Germinal center (tissue), 1 donor: ENCODE results near the gene FAT3.

Source experiments
- DNase-seq: peaks from one replicate; pipeline ENCODE4 v3.0.0; 2012; ENCODE audit warnings: mixed read lengths, low spot score

The FAT3 gene

DNA sequence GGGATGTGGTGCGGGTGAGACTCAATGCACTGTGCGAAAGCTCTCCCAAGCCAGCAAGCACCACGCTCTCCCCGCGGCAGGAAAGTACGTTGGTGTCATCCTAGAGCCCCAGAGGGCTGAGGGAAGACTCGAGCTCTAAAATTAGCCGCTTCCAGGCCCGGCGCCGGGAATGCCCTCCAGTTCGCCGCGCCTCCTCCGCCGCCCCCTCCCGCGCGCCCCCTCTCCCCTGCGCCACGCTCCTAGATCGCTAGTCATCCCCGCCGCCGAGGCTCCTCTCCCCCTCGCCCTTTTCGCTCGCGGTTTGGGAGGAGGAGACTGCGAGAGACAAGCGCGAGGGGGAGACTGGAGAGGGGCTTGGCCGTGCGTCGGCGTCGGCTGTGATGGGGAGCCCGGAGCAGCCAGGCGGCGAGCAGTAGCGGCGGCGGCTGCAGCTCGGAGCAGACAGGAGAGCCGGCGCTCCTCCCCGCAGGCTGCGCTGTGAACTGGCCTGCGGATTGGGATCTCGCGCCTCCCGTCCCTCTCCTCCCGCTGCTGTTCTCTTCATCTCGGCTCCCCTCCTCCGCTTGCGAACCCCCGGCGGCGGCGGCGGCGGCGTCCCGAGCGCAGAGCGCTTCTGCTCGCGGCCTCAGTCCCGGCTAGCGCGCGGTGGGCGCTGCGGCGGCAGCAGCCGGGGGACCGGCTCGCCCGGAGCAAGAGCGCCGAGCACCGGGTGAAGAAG is at the start of gene FAT3:
Gene FAT3 (plus strand): TSS at position 412 of the 718 bp plus-strand sequence. CDS start 127,295 bp downstream, outside the sequence.
- DNase-seq, result no peak

DNA sequence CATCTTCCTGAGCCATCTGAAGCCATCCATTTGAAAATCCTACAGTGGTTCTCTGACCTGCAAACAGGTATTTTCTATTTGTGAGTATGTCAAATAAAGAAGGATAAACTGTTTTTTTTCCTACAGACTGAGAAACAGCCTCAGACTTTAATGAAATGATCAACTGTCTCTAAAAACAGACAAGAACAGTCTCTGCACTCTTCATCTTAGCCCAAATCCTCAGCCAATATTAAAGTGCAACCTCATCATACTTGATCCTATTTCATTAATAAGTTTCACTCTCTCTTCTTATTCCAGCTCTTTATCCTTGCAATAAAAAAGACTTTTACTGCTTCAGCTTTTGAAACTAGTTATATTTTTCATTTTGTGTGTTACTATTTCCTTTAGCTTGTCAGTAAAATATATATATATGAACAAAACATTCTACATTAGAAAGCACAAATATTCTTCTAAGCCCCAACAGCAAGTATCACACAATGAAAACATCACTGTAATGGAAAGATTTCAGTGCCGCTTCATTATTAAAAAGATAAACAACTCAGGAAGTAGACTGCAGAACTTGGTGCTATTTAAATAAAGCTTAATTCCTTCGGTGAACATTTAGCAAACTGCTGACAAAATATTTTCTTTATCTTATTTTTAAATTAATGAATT is 45.5 kb upstream of the FAT3 start:
- no peak for DNase-seq

DNA sequence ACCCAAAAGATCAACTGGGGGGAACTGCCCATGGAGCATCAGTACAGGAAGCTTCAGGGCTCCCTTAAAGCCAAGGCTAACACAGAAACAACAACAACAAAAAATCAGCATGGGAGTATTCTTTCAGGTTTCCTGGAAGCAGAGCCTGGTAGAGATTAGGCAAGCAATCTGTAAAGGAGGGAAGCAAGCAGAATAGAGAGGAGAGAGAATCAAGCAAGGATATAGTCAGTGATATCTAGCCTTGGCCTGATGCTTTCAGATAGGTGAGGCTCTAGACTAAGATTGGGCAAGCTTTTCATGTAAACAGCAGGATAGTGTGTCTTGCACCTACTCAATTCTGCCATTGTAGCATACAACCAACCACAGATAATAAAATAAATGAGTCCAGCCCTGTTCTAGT is 44.4 kb upstream of the FAT3 start:
- no peak for DNase-seq

DNA sequence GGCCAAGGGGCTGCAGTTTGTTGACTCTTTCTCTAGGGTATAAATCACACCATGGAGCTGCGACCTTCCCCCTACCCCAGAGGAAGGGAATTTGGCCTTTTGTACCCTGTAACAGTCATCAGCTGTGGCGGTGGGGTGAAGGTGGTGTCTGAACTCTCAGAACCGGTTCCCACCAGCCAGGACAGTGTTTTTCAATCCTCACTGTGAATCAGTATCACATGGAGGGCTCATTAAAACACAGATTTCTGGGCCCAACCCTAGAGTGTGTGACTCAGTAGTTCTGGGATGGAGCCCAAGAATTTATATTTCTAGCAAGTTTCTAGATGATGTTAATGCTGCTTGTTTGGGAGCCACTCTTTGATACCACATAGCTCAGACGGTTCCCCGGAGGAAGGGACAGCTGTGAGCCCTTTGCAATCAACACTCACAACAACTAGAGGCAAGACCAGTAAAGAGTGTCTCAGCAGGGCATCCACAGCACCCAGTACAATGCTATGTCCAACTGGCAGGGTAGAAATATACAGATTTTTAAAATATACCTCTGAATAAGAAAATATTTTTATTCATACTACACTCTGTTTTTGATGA is 43.9 kb upstream of the FAT3 start:
- no peak for DNase-seq

DNA sequence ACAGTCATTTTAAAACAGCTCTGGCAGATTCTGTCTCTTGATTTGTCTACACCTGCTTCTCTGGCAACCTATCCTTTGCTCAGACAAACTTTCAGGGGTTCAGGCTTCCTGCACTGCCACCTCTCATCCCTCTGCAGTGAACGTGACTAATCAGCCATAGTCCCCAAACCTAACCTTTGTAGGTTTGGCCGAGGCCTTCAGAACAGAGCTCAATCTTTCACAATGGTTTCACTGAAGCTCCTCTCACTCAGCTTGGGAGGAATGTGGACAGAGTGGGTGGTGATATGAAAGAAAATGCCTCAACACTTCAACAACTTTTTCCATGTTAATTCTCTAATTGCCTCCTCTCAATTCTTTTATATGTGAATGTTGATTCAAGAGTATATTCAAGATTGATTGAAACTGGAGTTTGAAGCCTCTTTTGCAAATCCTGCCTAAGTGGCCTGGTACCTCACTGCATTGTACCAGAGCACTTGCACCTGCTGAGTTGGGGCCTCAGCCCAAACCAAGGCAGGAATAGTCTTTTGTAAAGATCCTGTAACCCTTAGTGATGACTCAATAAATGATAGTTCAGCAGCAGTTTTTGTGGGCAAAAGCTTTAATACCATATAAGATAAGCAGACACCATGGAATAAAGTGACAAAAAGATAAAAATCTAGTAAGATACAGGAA is 33.9 kb upstream of the FAT3 start:
- DNase-seq, result no peak

DNA sequence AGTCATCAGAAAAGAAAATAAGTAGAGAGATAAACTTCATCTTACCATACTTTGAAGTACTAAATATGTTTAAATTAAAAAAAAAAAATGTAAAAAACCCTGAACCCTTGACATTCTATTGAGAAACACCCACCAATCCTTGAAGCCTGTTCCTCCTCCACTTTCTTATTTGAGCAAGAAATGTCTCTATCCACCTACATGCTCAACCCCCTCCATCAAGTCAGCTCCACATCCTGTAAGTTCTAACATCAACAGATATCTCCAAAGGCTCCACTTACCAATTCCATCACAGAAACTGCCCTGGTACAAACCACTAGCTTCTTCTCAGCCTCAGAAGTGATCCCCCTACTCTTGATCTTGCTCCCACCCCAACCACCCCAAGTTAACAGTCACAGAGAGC is 32.5 kb upstream of the FAT3 start:
- DNase-seq, result no peak

DNA sequence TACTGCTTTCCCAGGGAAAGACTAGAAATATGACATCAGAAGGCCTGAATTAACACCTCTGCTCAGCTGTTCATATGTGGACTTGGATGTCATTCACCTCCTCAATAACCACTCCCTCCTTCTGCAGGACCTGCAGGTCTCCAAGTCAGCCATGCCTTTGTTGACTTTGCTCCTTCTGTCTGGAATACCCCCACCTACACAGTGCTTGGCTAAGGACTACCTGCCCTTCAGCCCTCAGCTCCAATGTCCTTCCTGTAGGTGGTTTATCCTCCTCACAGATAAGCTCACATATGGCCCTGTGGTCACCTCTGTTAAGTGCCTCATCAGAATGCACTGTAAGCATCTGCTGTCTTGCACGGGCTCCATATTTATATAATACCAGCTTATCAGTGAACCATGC is 26.4 kb upstream of the FAT3 start:
- no peak for DNase-seq

DNA sequence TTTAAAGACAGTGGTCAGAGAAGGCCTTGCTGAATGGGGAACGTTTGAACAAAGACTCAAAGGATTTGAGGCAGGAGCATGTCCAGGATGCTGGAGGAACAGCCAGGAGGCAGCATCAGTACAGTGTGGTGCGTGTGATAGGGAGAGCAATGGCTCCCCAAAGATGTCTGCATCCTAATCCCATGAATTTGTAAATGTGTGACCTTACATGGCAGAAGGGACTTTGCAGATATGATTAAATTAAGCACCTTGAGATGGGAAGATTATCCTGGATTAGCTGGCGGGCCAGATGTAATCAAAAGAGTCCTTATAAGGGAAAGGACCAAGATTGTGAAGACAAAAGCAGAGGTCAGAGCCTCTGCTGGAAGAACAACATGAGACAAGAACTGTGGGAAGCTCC is 24.6 kb upstream of the FAT3 start:
- no peak for DNase-seq

DNA sequence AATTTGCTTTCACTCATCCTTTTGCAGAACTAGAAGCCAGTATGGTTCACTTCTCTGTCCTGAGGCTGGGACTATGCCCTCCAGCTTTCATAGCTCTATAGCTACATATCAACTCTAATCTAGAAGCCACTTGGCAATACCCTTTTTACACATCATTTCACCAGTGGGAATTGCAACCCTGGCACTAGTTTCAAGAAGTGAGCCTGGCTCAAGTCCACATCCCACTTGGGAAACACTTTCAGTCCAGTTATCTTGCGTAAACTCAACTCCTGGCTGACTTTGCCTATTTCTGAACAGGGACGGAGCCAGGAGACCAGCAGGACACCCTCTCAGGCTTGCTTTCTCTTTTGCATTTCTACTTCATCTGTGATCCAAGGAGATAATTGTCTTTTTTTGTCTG is 19.9 kb upstream of the FAT3 start:
- DNase-seq, result no peak

DNA sequence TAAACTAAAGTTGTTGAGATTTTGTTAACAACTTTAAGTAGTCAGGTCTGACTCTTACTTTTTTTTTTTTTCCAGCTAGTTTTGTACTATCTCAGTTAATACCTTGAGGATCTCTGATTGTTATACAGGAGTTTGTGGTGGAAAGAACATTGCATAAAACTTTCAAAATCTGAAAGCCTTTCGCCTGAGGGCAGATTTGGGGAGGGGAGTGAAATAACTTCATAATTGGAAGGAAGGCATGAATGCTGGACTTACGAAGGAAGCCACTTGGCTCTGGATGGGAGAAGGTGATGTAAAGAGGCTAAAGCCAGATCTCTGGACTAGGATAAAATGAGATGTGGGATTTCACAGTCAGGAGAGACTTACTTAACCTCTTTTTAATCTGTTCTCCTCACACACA is 18.2 kb upstream of the FAT3 start:
- no peak for DNase-seq

DNA sequence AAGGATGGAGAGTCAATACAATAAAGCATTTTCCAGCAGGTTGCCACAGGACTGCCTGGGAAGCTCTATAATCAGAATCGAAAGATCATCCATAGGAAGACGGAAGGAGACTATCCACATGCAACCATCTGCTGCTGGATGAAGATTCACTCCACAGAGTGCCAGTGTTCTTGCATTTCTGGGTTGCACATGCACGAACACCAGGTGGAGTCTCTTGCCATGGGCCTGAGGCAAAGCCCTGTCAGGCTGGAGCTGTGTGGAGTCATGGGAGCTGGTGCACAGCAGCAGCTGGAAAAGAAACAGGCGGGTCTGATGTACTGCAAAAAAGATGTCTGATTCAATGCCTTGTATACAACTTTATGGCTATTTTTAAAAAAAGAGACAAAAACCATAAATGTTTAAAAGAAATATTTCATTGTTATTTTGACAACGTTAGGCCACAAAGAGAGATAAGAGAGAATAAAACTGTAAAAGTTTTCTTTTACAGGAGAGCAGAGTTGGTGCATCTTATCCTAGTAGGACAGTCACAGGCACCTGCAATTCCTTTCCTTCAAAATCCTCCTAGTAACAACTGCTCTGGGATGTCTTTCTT is 12.9 kb upstream of the FAT3 start:
- no peak for DNase-seq

DNA sequence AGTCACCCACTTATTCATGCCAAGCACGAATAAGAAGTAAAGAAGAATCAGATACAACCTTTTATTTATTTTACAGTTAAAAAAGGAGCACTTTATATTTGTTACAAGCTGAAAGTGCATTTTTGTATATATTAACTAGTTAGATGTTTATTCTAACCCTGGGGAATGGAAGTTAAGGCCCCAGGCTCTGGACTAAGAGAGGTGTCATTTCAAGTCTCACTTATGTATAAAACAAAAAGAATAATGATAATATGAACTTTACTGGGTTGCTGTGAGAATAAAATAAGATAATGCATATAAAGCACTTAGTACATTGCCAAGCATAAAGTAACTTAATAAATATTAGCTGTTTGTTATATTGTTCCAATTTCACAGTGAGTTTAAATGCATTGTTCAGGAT is 12.1 kb upstream of the FAT3 start:
- DNase-seq, result no peak

DNA sequence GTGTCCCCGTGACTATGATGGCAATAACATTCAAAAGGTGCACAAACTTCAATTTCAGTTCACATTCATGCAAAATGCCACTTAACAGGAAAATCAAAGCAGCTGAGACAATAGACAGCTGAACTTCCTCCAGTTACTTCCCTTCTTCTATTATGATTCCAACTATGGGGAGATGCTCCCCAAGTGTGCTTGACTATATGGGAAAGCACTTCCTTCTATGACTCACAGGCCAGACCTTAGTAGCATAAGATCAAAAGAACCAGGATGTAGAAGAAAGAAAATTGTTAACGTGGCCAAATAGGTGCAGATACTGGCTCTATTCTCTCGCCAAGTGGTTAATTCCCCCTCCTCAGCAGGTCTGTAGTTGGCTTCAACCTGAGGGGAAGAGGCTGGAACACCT is 7.8 kb upstream of the FAT3 start:
- no peak for DNase-seq

DNA sequence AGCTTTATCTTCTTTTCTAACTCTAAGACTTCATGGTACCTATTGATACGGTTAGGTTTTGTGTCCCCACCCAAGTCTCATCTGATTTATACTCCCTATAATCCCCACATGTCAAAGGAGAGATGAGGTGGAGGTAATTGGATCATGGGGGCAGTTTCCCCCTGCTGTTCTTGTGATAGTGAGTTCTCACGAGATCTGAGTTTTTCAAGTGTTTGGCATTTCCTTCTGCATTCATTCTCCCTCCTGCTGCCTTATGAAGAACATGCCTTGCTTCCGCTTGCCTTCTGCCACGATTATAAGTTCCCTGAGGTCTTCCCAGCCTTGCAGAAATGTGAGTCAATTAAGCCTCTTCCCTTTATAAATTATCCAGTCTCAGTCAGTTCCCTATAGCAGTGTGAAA is 5.1 kb upstream of the FAT3 start:
- DNase-seq, result no peak

DNA sequence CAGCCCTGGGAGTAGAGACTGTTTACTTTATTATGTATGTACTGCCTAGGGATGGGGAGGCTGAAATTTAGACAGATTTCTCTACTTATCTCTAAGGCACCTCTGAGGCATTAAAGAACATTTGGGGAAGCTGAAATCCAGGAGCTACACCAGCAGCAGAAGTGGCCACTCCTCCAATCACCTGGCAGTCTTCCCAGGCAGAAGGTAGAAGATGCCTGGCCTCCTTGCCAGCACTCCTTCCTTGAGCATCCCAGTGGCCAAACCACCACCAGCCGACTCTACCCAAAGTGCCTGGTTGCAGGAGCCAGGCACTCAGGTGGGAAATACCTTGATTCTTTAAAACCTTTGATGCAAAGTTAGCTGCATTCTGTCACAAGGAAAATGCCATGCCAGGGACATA is 1.9 kb upstream of the FAT3 start:
- DNase-seq, result no peak

DNA sequence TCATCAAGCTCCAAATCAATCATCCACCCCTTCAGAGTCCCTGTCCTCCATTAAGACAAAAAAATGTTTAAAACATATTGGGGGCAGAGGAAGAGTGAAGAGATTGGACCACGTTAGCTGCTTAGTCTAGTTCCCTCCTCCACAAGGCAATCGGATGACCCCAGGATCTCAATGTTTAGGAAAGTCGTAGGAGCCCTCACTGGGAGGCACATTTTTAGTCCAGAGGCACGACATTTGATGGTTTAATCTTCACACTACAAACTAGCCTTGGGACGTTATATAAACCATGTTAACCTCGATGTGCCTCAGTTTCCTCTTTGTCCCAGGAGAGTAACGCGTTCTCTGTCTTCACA is 588 bp upstream of the FAT3 start:
- DNase-seq, result no peak

DNA sequence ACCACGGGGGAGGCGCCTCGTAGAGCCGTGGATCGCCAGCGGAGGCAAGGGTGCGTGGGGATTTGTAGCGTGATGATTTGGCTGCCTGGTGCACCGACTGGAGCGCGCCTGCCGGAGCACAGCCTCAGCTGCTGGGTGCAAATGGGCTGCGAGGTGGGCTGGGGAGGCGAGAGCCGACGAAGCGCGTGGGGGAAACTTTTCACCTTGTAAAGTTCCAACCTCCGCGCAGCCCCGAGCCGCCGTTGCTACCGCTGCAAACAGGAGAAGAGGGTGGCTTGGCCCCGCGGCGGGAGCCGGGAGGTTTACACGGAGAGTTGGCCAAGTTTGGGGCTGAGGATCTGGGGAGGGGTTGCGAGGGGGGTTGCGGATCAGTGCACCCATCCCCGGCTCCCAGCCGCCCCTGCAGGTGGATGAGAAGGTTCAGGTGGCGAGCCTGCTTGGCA is 528 bp downstream of the FAT3 start:
- DNase-seq, result no peak

DNA sequence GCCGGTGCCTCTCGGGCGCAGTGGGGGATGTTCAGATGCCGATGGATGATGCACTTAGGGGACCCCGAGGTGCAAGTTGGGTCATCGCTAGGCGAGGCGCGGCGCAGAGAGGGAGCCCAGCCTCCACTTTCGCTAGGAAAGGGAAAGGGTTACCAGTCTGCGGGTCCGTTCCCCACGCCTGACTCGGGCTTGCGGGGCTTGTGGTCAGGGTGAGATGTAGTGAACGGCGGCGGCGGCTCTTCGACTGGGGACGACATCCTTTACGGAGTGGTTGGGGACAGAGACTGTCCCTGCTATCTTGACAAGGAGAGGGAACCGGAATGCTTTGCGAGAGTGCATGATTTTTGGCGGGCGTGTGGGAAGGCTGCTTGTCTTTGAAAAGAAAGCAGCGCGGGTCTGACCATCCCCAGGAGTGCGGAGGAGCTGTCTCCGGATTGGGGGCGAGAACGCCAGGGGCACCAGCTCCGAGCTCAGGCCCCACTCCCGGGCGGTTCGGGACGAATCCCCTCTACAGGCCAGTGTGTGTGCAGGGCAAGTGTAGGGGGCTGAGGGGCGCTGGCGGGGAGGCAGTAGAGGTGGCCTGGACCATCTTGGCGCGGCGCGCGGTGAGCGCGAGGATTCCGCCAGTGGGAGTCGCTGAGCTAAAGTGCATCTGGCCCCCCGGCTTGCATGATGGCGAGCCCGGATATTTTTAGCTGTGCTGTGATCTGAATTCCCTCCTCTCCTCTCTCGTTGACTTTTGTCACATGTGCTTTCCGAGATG is 1.1 kb downstream of the FAT3 start:
- DNase-seq, result no peak

DNA sequence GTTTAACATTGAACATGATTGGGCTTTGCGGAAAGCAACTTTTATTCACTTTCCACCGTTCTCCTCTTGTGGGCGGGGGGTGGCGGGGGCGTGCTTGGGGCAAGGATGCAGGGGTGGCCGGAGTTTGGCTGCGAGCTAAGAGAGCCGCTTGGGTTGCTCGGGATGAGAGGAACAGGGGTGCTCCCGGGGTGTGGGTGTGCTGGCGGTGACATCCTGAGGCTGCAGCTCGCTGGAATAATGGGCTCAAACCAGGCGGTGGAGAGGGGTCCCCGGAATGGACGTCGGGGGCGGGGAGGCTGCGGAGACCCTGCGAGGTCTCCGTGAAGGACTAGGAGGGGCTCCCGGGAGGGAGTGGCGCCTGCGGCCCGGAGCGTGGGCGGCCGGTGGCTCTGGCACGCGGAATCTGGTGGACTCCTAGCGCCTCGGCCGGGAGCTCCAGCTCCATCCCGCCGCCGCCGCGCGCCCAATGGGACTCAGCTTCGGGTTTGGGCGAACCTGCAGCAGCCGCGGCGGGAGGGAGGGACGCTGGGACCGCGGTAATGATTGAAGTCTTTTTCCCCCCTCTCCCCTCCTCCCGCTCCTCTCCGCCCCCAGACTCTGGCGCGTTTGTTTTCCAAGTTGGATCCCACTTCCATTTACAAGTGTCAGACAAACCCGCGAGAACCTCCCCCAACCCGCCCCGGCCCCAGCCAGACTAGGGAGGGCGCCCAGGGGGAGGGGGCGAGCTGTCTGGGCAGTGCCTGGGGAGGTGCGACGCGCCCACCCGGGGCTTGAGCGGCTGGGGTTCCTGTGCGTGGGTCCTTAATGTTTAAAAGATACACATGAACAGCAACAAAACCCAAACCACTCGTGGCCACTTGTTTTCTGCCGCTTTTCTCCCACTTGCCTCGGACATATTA is 2.0 kb downstream of the FAT3 start:
- no peak for DNase-seq

DNA sequence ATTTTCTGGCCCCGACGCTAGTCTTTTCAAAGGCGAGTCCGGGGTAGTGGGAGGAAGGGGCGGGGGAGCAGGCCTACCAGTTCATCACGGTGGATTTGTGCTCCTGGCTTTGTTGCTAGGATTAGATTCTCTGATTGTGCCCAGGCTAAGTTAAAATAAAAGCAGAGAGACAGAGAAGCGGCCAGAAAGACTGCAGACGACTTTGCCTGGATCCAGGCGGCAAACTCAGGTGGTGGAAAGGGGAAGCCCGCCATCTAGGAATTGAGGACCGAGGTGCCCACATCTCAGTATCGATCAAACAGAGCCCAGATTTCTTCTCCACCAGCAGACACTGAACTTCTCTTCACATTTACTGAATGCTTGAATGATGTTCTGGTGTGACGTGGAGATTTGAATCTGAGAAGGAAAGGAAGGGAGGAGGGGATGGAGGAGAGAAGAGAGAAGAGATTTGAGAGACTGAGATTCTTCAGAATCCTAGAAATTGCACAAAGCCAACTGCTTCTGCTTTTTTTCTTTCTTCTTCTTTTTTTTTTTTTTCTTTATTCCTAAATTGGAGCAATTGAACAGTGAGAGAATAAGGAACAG is 2.7 kb downstream of the FAT3 start:
- DNase-seq, result no peak
